Rectal smooth muscle tissue (tissue), 1 donor: ENCODE results near the gene TFF2.

ENCODE experiments used
- H3K27ac ChIP-seq: one replicate; pipeline ENCODE4 v1.7.0; 2013; ENCODE audit warnings: low read depth, low read length, inconsistent platforms
- H3K27me3 ChIP-seq: one replicate; pipeline ENCODE4 v1.7.0; 2013; ENCODE audit warnings: low read length; ENCODE audit not compliant: control insufficient read depth, insufficient read depth
- H3K36me3 ChIP-seq: one replicate; pipeline ENCODE4 v1.7.0; 2013; ENCODE audit warnings: low read length; ENCODE audit not compliant: control insufficient read depth, insufficient read depth
- H3K4me1 ChIP-seq: one replicate; pipeline ENCODE4 v1.7.0; 2013; ENCODE audit warnings: low read length; ENCODE audit not compliant: control insufficient read depth, insufficient read depth
- H3K4me3 ChIP-seq: one replicate; pipeline ENCODE4 v1.7.0; 2013; ENCODE audit warnings: low read length
- H3K9ac ChIP-seq: one replicate; pipeline ENCODE4 v1.7.0; 2013; ENCODE audit warnings: low read length

Gene TFF2

GRCh38 chr21:42358261-42358660, 7.5 kb upstream of the TFF2 start:
- peaks cover 3% of the 10 kb centered on the region for H3K27me3 ChIP-seq
- H3K9ac ChIP-seq: no peak overlapping the region
- H3K27ac ChIP-seq: no peak overlapping the region
- H3K36me3 ChIP-seq: no peaks in the 10 kb centered on the region
- H3K4me1 ChIP-seq: no peaks in the 10 kb centered on the region
- H3K4me3 ChIP-seq: no peak overlapping the region

- no peaks in the 10 kb centered on the region for H3K4me1 ChIP-seq
- H3K36me3 ChIP-seq: no peaks in the 10 kb centered on the region
- H3K27me3 ChIP-seq: peaks cover 3% of the 10 kb centered on the region
- H3K9ac ChIP-seq: no peak overlapping the region
- H3K4me3 ChIP-seq: no peak overlapping the region
- no peak overlapping the region for H3K27ac ChIP-seq
Measured at GRCh38 chr21:42357307-42357706, 6.5 kb upstream of the TFF2 start.

GRCh38 chr21:42356650-42357049, 5.9 kb upstream of the TFF2 start:
- no peak overlapping the region for H3K27ac ChIP-seq
- no peaks in the 10 kb centered on the region for H3K4me1 ChIP-seq
- H3K27me3 ChIP-seq: peaks cover 3% of the 10 kb centered on the region
- H3K36me3 ChIP-seq: no peaks in the 10 kb centered on the region
- H3K4me3 ChIP-seq: no peak overlapping the region
- H3K9ac ChIP-seq: no peak overlapping the region

GRCh38 chr21:42356046-42356445, 5.3 kb upstream of the TFF2 start:
- H3K27ac ChIP-seq: no peak overlapping the region
- H3K9ac ChIP-seq: no peak overlapping the region
- peaks cover 3% of the 10 kb centered on the region for H3K27me3 ChIP-seq
- no peaks in the 10 kb centered on the region for H3K4me1 ChIP-seq
- H3K36me3 ChIP-seq: no peaks in the 10 kb centered on the region
- H3K4me3 ChIP-seq: no peak overlapping the region

- no peaks in the 10 kb centered on the region for H3K4me1 ChIP-seq
- no peaks in the 10 kb centered on the region for H3K36me3 ChIP-seq
- no peak overlapping the region for H3K27ac ChIP-seq
- no peak overlapping the region for H3K4me3 ChIP-seq
- no peak overlapping the region for H3K9ac ChIP-seq
- peaks cover 3% of the 10 kb centered on the region for H3K27me3 ChIP-seq
Measured at GRCh38 chr21:42353623-42354022, 2.8 kb upstream of the TFF2 start.

GRCh38 chr21:42352441-42353095, 1.8 kb upstream of the TFF2 start:
- Histone ChIP-seq H3K36me3 (no peaks in the 10 kb centered on the region), H3K9ac (no peak overlapping the region), H3K27ac (no peak overlapping the region), H3K27me3 (no peaks in the 10 kb centered on the region), H3K4me1 (no peaks in the 10 kb centered on the region), H3K4me3 (no peak overlapping the region)

- Histone ChIP-seq H3K9ac (no peak overlapping the region), H3K36me3 (no peaks in the 10 kb centered on the region), H3K27me3 (no peaks in the 10 kb centered on the region), H3K4me3 (no peak overlapping the region), H3K27ac (no peak overlapping the region), H3K4me1 (no peaks in the 10 kb centered on the region)
Measured at GRCh38 chr21:42351626-42352440, 1.0 kb upstream of the TFF2 start.

GRCh38 chr21:42350318-42350910, 380 bp downstream of the TFF2 start:
- no peaks in the 10 kb centered on the region for H3K27me3 ChIP-seq
- no peaks in the 10 kb centered on the region for H3K36me3 ChIP-seq
- no peak overlapping the region for H3K9ac ChIP-seq
- H3K4me3 ChIP-seq: no peak overlapping the region
- H3K4me1 ChIP-seq: no peaks in the 10 kb centered on the region
- H3K27ac ChIP-seq: no peak overlapping the region

GRCh38 chr21:42349420-42350317, 1.1 kb downstream of the TFF2 start:
- no peak overlapping the region for H3K27ac ChIP-seq
- H3K4me1 ChIP-seq: no peaks in the 10 kb centered on the region
- no peak overlapping the region for H3K4me3 ChIP-seq
- H3K27me3 ChIP-seq: no peaks in the 10 kb centered on the region
- H3K9ac ChIP-seq: no peak overlapping the region
- no peaks in the 10 kb centered on the region for H3K36me3 ChIP-seq

- Histone ChIP-seq H3K4me1 (no peaks in the 10 kb centered on the region), H3K36me3 (no peaks in the 10 kb centered on the region), H3K27ac (no peak overlapping the region), H3K27me3 (no peaks in the 10 kb centered on the region), H3K4me3 (no peak overlapping the region), H3K9ac (no peak overlapping the region)
Measured at GRCh38 chr21:42348762-42349161, 2.0 kb downstream of the TFF2 start.

- no peaks in the 10 kb centered on the region for H3K36me3 ChIP-seq
- H3K4me3 ChIP-seq: no peak overlapping the region
- no peaks in the 10 kb centered on the region for H3K27me3 ChIP-seq
- H3K4me1 ChIP-seq: no peaks in the 10 kb centered on the region
- H3K27ac ChIP-seq: no peak overlapping the region
- no peak overlapping the region for H3K9ac ChIP-seq
Measured at GRCh38 chr21:42347601-42348327, 3.0 kb downstream of the TFF2 start.
